ENCODE results near the gene STOML3.

Gene STOML3

GRCh38 chr13:38951525-38952313, 38.9 kb downstream of the STOML3 start:
- H3K4me1 ChIP-seq (ENCODE audit: insufficient read depth, low read length), result peaks cover 4% of the 10 kb centered on the region
- H3K27me3 ChIP-seq (ENCODE audit: control insufficient read depth in 1 of 2, insufficient read depth in 2 of 2, low read length in 2 of 2), result no peaks in the 10 kb centered on the region
- H3K36me3 ChIP-seq (ENCODE audit: insufficient read depth, low read length), result no peaks in the 10 kb centered on the region
- no peaks in the 10 kb centered on the region for H3K9me3 ChIP-seq (ENCODE audit: low read length)
- no peak overlapping the region for H3K27ac ChIP-seq (ENCODE audit: low read depth, low read length)
- no peak overlapping the region for H3K9ac ChIP-seq (ENCODE audit: low read length)
- no peak overlapping the region for H3K4me3 ChIP-seq (ENCODE audit: low read depth in 1 of 2, low read length in 2 of 2)

- H3K4me3 ChIP-seq (ENCODE audit: low read depth in 1 of 2, low read length in 2 of 2), result no peak overlapping the region
- no peak overlapping the region for H3K9ac ChIP-seq (ENCODE audit: low read length)
- H3K27me3 ChIP-seq (ENCODE audit: control insufficient read depth in 1 of 2, insufficient read depth in 2 of 2, low read length in 2 of 2), result no peaks in the 10 kb centered on the region
- no peaks in the 10 kb centered on the region for H3K9me3 ChIP-seq (ENCODE audit: low read length)
- no peaks in the 10 kb centered on the region for H3K36me3 ChIP-seq (ENCODE audit: insufficient read depth, low read length)
- peaks cover 4% of the 10 kb centered on the region for H3K4me1 ChIP-seq (ENCODE audit: insufficient read depth, low read length)
- H3K27ac ChIP-seq (ENCODE audit: low read depth, low read length), result no peak overlapping the region
These were observed 39.6 kb downstream of the STOML3 start for GRCh38 chr13:38950987-38951386.

- H3K27ac ChIP-seq (ENCODE audit: low read depth, low read length), result no peak overlapping the region
- no peaks in the 10 kb centered on the region for H3K36me3 ChIP-seq (ENCODE audit: insufficient read depth, low read length)
- no peaks in the 10 kb centered on the region for H3K9me3 ChIP-seq (ENCODE audit: low read length)
- H3K4me3 ChIP-seq (ENCODE audit: low read depth in 1 of 2, low read length in 2 of 2), result no peak overlapping the region
- peaks cover 4% of the 10 kb centered on the region for H3K4me1 ChIP-seq (ENCODE audit: insufficient read depth, low read length)
- no peak overlapping the region for H3K9ac ChIP-seq (ENCODE audit: low read length)
- no peaks in the 10 kb centered on the region for H3K27me3 ChIP-seq (ENCODE audit: control insufficient read depth in 1 of 2, insufficient read depth in 2 of 2, low read length in 2 of 2)
These were observed 43.6 kb downstream of the STOML3 start for GRCh38 chr13:38947054-38947453.

- H3K4me3 ChIP-seq (ENCODE audit: low read depth in 1 of 2, low read length in 2 of 2), result no peak overlapping the region
- no peaks in the 10 kb centered on the region for H3K9me3 ChIP-seq (ENCODE audit: low read length)
- no peak overlapping the region for H3K9ac ChIP-seq (ENCODE audit: low read length)
- H3K27me3 ChIP-seq (ENCODE audit: control insufficient read depth in 1 of 2, insufficient read depth in 2 of 2, low read length in 2 of 2), result no peaks in the 10 kb centered on the region
- peaks cover 4% of the 10 kb centered on the region for H3K4me1 ChIP-seq (ENCODE audit: insufficient read depth, low read length)
- H3K36me3 ChIP-seq (ENCODE audit: insufficient read depth, low read length), result no peaks in the 10 kb centered on the region
- no peak overlapping the region for H3K27ac ChIP-seq (ENCODE audit: low read depth, low read length)
These were observed 46.4 kb downstream of the STOML3 start for GRCh38 chr13:38944219-38944618.

GRCh38 chr13:38943231-38943630, 47.4 kb downstream of the STOML3 start:
- Histone ChIP-seq H3K36me3 (ENCODE audit: insufficient read depth, low read length) (no peaks in the 10 kb centered on the region), H3K27ac (ENCODE audit: low read depth, low read length) (no peak overlapping the region), H3K4me1 (ENCODE audit: insufficient read depth, low read length) (peaks cover 4% of the 10 kb centered on the region), H3K4me3 (ENCODE audit: low read depth in 1 of 2, low read length in 2 of 2) (no peak overlapping the region), H3K9ac (ENCODE audit: low read length) (no peak overlapping the region), H3K27me3 (ENCODE audit: control insufficient read depth in 1 of 2, insufficient read depth in 2 of 2, low read length in 2 of 2) (no peaks in the 10 kb centered on the region), H3K9me3 (ENCODE audit: low read length) (no peaks in the 10 kb centered on the region)

- Histone ChIP-seq H3K36me3 (ENCODE audit: insufficient read depth, low read length) (no peaks in the 10 kb centered on the region), H3K4me3 (ENCODE audit: low read depth in 1 of 2, low read length in 2 of 2) (no peak overlapping the region), H3K9ac (ENCODE audit: low read length) (no peak overlapping the region), H3K27me3 (ENCODE audit: control insufficient read depth in 1 of 2, insufficient read depth in 2 of 2, low read length in 2 of 2) (no peaks in the 10 kb centered on the region), H3K4me1 (ENCODE audit: insufficient read depth, low read length) (no peaks in the 10 kb centered on the region), H3K27ac (ENCODE audit: low read depth, low read length) (no peak overlapping the region), H3K9me3 (ENCODE audit: low read length) (no peaks in the 10 kb centered on the region)
These were observed 49.2 kb downstream of the STOML3 start for GRCh38 chr13:38941353-38941945.

- Histone ChIP-seq H3K27ac (ENCODE audit: low read depth, low read length) (no peak overlapping the region), H3K9ac (ENCODE audit: low read length) (no peak overlapping the region), H3K4me1 (ENCODE audit: insufficient read depth, low read length) (no peaks in the 10 kb centered on the region), H3K36me3 (ENCODE audit: insufficient read depth, low read length) (no peaks in the 10 kb centered on the region), H3K4me3 (ENCODE audit: low read depth in 1 of 2, low read length in 2 of 2) (no peak overlapping the region), H3K27me3 (ENCODE audit: control insufficient read depth in 1 of 2, insufficient read depth in 2 of 2, low read length in 2 of 2) (no peaks in the 10 kb centered on the region), H3K9me3 (ENCODE audit: low read length) (no peaks in the 10 kb centered on the region)
These were observed 56.8 kb downstream of the STOML3 start for GRCh38 chr13:38933786-38934185.

GRCh38 chr13:38922170-38922569, 68.5 kb downstream of the STOML3 start:
- no peak overlapping the region for H3K27ac ChIP-seq (ENCODE audit: low read depth, low read length)
- H3K36me3 ChIP-seq (ENCODE audit: insufficient read depth, low read length), result no peaks in the 10 kb centered on the region
- no peak overlapping the region for H3K9ac ChIP-seq (ENCODE audit: low read length)
- H3K9me3 ChIP-seq (ENCODE audit: low read length), result no peaks in the 10 kb centered on the region
- H3K4me1 ChIP-seq (ENCODE audit: insufficient read depth, low read length), result no peaks in the 10 kb centered on the region
- H3K27me3 ChIP-seq (ENCODE audit: control insufficient read depth in 1 of 2, insufficient read depth in 2 of 2, low read length in 2 of 2), result no peaks in the 10 kb centered on the region
- no peak overlapping the region for H3K4me3 ChIP-seq (ENCODE audit: low read depth in 1 of 2, low read length in 2 of 2)

GRCh38 chr13:38921081-38921480, 69.5 kb downstream of the STOML3 start:
- no peaks in the 10 kb centered on the region for H3K36me3 ChIP-seq (ENCODE audit: insufficient read depth, low read length)
- no peak overlapping the region for H3K4me3 ChIP-seq (ENCODE audit: low read depth in 1 of 2, low read length in 2 of 2)
- no peaks in the 10 kb centered on the region for H3K9me3 ChIP-seq (ENCODE audit: low read length)
- no peaks in the 10 kb centered on the region for H3K27me3 ChIP-seq (ENCODE audit: control insufficient read depth in 1 of 2, insufficient read depth in 2 of 2, low read length in 2 of 2)
- H3K27ac ChIP-seq (ENCODE audit: low read depth, low read length), result no peak overlapping the region
- no peaks in the 10 kb centered on the region for H3K4me1 ChIP-seq (ENCODE audit: insufficient read depth, low read length)
- no peak overlapping the region for H3K9ac ChIP-seq (ENCODE audit: low read length)
